ENCODE measurements around the gene DDX25. TPM values are rescaled to one million over a fixed set of nuclear protein-coding genes. Genes with fewer than 3 reads are reported as not detected.
A peak's percentile ranks its signal among the peaks of the same experiment; 100 is the strongest.

DDX25 gene
- total and polyA plus RNA-seq, 9 of the 15 experiments (the other 6 are each of a cell fraction or from before 2014, with no cell fraction given): not detected

DNA sequence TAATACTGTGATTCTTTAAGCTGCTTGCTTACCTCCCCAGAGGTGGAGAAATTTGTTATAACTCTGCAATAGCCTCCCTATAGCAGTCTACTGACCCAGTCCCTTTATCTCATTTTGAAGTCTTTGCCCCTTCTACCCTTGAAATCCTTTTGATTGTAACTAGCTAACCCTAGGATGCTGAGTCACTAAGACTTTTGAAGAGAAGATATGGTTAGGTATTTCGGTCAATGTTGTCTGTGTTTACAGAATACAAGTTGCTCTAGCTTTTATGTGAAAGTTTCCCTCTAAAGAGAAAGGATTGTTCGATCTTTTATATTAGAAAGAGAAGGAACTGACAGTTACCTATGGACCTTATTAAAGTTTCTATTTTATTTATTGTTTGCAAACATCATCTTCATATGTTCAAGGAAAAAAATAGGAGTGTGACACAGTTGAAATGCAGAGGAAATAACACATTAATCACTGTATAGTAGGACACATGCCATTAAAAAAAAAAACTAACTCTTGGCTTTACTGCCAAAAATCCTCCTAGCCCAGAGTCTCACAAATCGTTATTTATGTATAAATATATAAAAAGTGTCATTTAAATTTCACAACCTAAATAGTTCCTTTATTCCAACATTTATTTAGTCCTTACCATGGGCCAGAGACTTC, 13.7 kb upstream of the DDX25 start:
- WGBS (ENCODE audit: insufficient coverage, low coverage, missing lambda C conversion rate): 3% methylated on average over 3 of the region's 3 CpGs
- ChIA-PET POLR2A (interaction anchor here (0.9 to 1.0 kb wide), 2 partner anchors 9 to 12 kb away, joined by 3 to 4 read pairs; partner anchors contain the start of gene PUS3), CTCF (ENCODE audit: low intra/inter-chr PET ratio) (no interaction called here)
- no peaks in the 10 kb centered on the region for H3K9me3 ChIP-seq (replicated peaks; ENCODE audit: control insufficient read depth, insufficient read depth, low read depth, low read length)
- TSS peak; percentile 23 for BruUV-seq (replicated peaks)
- FAIRE-seq (peak; percentile 88), DNase-seq (ENCODE audit: extremely low read depth in 1 of 4, low spot score in 3 of 4) (peak in 2 of 4 experiments; percentile 48 to 66), ATAC-seq (peak; percentile 27)
- peak overlapping the region in 1 of 2 experiments; percentile 39; a peak in 1 of 4 replicates for H3K9ac ChIP-seq (ENCODE audit: insufficient read depth in 1 of 2, low read depth in 2 of 2, low read length in 2 of 2)
- peaks cover 10 to 31% of the 10 kb centered on the region in 2 experiments for H3K4me1 ChIP-seq (replicated peaks in 1 of 2; ENCODE audit: control insufficient read depth in 2 of 2, insufficient read depth in 2 of 2, low read length in 2 of 2)
- in situ Hi-C loops (cut with MboI): loop anchor here (25.0 kb wide), 1 partner anchor 928 kb away; the partner anchor contains the start of gene CCDC15
- H3K36me3 ChIP-seq (ENCODE audit: control insufficient read depth, insufficient read depth, low read length): peaks cover 32% of the 10 kb centered on the region
- H4K20me1 ChIP-seq (replicated peaks; ENCODE audit: control insufficient read depth, insufficient read depth, low read length): no peaks in the 10 kb centered on the region
- no peak overlapping the region for H3K4me3 ChIP-seq
- H3K79me2 ChIP-seq (ENCODE audit: control insufficient read depth, insufficient read depth, low read length): 0 out of 3 replicates have a peak, but pooled peaks cover 2% of the 10 kb centered on the region
- peak overlapping the region; percentile 66 for H3K27ac ChIP-seq (ENCODE audit: extremely low read depth, low read depth, low read length)
- H3K9me1 ChIP-seq (ENCODE audit: control insufficient read depth, insufficient read depth, low read length): no peaks in the 10 kb centered on the region
- intact Hi-C loops (cut with micrococcal nuclease): no loop called here
- peak overlapping the region; percentile 47; the same call in 1 of the 2 replicates for H3K4me2 ChIP-seq (ENCODE audit: insufficient read depth, low read length)
- H3K27me3 ChIP-seq (ENCODE audit: control insufficient read depth in 2 of 2, insufficient read depth in 2 of 2, low read length in 2 of 2): no peaks in the 10 kb centered on the region
- peak overlapping the region; percentile 62; the same call in 1 of the 2 replicates for H2AFZ ChIP-seq (ENCODE audit: low read depth, low read length)
- TF ChIP-seq CHD4 (IDR thresholded peaks at IDR 0.05; ENCODE audit: insufficient read depth, insufficient replicate concordance, low read depth, low read length, poor library complexity, severe bottlenecking): no peak
- TF ChIP-seq LEF1 (IDR thresholded peaks at IDR 0.05): peak; percentile 61; the same call in 1 of the 2 replicates
- no peak for TF ChIP-seq PML (IDR thresholded peaks at IDR 0.05; ENCODE audit: low read length)
- TF ChIP-seq PHF20 (IDR thresholded peaks at IDR 0.05; ENCODE audit: partially characterized antibody): no peak
- TF ChIP-seq, protein P1, sequence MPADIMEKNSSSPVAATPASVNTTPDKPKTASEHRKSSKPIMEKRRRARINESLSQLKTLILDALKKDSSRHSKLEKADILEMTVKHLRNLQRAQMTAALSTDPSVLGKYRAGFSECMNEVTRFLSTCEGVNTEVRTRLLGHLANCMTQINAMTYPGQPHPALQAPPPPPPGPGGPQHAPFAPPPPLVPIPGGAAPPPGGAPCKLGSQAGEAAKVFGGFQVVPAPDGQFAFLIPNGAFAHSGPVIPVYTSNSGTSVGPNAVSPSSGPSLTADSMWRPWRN (IDR thresholded peaks at IDR 0.05; ENCODE audit: low read depth): no peak
- TF ChIP-seq, protein P2, sequence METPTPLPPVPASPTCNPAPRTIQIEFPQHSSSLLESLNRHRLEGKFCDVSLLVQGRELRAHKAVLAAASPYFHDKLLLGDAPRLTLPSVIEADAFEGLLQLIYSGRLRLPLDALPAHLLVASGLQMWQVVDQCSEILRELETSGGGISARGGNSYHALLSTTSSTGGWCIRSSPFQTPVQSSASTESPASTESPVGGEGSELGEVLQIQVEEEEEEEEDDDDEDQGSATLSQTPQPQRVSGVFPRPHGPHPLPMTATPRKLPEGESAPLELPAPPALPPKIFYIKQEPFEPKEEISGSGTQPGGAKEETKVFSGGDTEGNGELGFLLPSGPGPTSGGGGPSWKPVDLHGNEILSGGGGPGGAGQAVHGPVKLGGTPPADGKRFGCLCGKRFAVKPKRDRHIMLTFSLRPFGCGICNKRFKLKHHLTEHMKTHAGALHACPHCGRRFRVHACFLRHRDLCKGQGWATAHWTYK (CRISPR knock-in tag; IDR thresholded peaks at IDR 0.05): no peak
- 0 out of 2 replicates have a peak, but pooled peaks have one; percentile 8 for TF ChIP-seq TAL1 (IDR thresholded peaks at IDR 0.05)
- TF ChIP-seq PTRF (tag; IDR thresholded peaks at IDR 0.05): no peak
- peak; percentile 85 for TF ChIP-seq MAFG (tag; conservative IDR thresholded peaks at IDR 0.05)
- TF ChIP-seq SMARCA4 (IDR thresholded peaks at IDR 0.05): peak; percentile 70
- no peak for TF ChIP-seq NR2F6 (CRISPR knock-in tag; IDR thresholded peaks at IDR 0.05)
- TF ChIP-seq, protein P3, sequence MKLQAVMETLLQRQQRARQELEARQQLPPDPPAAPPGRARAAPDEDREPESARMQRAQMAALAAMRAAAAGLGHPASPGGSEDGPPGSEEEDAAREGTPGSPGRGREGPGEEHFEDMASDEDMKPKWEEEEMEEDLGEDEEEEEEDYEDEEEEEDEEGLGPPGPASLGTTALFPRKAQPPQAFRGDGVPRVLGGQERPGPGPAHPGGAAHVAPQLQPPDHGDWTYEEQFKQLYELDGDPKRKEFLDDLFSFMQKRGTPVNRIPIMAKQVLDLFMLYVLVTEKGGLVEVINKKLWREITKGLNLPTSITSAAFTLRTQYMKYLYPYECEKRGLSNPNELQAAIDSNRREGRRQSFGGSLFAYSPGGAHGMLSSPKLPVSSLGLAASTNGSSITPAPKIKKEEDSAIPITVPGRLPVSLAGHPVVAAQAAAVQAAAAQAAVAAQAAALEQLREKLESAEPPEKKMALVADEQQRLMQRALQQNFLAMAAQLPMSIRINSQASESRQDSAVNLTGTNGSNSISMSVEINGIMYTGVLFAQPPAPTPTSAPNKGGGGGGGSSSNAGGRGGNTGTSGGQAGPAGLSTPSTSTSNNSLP (IDR thresholded peaks at IDR 0.05; ENCODE audit: borderline replicate concordance, low read depth, low read length): no peak
- TF ChIP-seq, protein P4, sequence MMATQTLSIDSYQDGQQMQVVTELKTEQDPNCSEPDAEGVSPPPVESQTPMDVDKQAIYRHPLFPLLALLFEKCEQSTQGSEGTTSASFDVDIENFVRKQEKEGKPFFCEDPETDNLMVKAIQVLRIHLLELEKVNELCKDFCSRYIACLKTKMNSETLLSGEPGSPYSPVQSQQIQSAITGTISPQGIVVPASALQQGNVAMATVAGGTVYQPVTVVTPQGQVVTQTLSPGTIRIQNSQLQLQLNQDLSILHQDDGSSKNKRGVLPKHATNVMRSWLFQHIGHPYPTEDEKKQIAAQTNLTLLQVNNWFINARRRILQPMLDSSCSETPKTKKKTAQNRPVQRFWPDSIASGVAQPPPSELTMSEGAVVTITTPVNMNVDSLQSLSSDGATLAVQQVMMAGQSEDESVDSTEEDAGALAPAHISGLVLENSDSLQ (IDR thresholded peaks at IDR 0.05): peak; percentile 59

All from K562 (cell line).